Measurements from ENCODE around the gene GJB6.

GJB6 gene

DNA sequence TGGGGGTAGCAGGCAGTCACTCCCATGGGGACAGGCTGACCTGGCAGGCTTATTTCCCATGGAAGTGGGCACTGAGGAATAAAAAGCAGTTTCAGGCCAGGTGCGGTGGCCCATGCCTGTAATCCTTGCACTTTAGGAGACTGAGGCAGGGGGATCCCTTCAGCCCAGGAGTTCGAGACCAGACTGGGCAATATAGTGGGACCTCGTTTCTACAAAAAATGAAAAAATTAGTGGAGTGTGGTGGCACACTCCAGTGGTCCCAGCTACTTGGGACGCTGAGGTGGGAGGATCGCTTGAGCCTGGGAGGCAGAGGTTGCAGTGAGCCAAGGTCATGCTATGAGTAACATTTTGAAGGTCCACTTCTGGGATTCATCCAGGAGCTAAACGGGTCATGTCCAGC, 45.3 kb downstream of the GJB6 start:
- no peak for DNase-seq (ENCODE audit: low spot score)

DNA sequence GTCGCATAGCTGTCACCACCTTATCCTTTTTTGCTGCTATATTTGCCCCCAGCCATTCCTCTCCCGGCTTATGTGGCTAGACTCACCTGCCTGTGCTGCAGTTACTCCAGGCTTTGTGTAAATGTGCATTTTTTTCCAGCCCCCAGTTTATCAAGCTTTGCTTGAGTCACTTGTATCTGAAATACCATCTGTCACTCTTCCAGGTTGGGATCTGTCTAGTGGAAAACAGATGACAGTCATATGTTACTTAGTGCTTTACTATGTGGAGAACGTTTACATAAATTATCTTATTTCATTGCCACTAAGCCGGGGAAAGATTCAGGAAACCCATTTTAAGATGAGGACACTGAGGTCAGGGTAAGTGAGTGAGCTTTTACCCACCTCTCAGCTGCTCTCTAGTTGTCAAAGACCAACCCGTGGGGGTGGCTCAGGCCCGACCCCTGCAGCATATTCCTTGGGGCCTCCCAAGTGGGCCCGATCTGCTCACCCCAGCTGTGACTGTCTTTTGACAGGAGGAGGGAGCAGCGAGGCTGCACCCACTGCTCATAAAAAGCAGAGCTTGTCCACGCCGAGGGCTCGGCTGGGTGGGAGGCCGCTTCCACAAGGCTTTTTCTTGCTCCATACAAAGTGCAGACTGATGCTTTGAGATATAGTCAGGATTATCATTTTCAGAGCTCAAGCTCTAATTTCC, 46.6 kb downstream of the GJB6 start:
- DNase-seq (ENCODE audit: low spot score) = no peak

DNA sequence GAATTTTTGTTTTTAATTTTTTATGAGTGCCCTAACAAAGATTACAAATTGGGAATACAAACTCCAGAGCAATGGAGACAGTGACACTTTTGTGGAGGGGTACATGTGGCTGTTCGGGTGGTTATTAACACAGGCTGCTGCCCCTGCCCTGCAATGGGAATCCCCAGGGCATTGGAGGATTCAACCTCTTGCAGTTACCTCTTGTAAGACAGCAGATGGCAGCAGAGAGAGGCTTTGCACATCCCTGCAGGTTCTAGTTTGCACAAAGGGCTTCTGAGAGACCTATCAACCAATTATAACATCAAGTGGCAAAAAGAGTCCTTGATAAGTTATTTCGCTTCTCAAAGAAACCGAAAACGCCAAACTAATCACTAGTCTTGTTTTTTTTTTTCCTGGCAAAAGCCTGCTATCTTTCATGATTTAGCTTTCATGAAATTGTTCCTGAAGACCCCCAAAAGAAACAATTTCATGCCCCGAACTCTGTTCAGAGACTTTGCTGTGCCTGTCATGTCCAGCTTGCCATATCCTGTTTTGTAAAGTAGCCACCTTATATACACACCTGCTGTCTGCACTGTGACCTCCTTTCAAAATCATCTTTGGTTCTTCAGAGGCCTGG, 49.8 kb downstream of the GJB6 start:
- DNase-seq (ENCODE audit: low spot score) = peak; percentile 84

DNA sequence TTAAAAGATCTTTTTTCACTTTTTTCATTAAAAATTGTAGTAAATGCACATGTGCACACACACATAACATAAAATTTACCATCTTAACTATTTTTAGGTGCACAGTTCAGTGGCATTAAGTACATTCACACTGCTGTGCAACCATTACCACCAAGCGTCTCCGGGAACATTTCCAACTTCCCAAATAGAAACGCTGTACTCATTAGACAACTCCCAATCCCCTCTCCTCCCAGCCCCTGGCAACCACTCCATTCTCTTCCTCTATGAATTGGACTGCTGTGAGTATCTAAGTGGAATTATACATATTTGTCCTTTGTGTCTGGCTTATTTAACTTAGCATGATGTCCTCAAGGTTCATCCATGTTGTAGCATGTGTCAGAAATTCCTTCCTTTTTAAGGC, 50.9 kb downstream of the GJB6 start:
- no peak for DNase-seq (ENCODE audit: low spot score)

DNA sequence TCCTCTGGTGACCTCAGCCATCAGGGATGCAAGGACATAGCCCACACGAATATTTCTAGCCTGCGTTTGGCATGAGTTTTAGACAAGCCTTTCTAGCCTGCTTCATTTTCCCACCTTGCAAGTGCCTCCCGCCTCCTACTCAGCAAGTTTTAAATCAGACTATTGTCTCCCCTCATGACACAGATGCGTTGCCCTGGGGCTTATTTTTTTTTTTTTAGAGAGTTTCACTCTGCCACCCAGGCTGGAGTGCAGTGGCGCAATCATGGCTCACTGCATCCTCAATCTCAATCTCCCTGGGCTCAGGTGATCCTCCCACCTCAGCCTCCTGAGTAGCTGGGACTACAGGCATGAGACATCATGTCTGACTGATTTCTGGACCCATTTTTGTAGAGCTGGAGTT, 54.0 kb downstream of the GJB6 start:
- no peak for DNase-seq (ENCODE audit: low spot score)

DNA sequence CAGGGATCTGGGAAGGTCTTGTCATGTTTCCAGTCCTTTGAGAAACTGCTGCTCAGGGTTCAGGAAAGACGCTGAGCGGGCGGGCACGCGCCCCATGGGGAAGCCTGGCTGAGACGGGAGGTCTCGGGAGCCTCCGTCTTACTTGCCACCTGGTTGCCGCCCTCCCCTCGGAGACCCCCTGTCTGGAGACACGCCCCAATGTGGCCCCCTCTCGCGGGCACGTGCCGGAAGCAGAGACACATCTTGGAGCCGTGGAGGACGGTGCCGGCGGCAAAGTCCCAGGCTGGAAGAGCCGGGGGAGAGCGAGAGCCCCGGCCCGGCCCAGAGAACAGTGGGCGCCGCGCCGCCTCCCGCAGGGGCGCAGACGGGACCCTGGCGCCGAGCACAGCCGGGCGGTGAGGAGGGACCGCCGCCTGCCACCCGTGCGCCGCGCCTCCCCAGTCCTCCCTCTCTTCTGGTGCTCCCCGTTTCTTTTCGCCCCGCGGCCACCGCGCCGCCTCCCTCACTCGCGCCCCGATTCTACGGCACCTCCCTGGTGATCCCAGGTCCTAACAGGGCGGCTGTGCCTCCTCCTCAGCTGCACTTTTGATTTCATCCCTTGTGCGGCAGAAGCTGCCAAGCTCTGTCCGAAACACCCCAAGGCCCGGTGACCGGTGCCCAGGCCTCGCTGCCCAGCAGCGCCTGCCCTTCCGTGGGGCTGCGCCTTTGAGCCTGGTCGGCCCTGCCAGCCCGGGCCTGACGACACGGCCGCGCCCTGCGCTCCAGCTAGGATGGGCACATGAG, 54.9 kb downstream of the GJB6 start:
- DNase-seq (ENCODE audit: low spot score) = no peak

- no peak for DNase-seq (ENCODE audit: low spot score)
Observed at GRCh38 chr13:20175907-20176652, 56.0 kb downstream of the GJB6 start.

DNA sequence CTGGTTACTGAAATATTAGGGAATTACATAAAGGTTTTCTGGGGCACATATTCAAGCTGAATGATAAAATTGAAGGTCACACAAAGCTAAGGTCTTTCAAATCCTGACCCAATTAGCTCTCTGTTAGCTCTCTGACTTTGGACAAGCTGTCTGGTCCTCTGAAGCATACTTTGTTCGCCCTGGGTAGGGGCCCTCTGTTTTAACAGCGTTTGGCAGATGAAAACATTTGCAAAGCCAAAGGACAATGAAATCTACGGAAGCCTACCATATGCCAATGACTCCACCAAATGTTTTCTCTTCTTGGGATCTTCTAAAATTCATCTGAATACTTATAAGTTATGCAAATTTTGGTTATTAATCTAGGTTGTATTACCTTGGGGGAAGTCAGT, 56.7 kb downstream of the GJB6 start:
- no peak for DNase-seq (ENCODE audit: low spot score)

GRCh38 chr13:20174656-20175405, 57.3 kb downstream of the GJB6 start:
- DNase-seq (ENCODE audit: low spot score) = peak; percentile 94

- no peak for DNase-seq (ENCODE audit: low spot score)
Observed at GRCh38 chr13:20173116-20173746, 58.9 kb downstream of the GJB6 start.

All from AG20443 (cell line).